Natural killer cell treated with Interleukin-12 subunit alpha and Interleukin-12 subunit beta and Interleukin-15 and Interleukin-18, amount 100 ng/mL, for 72 hours (primary cell): ENCODE measurements around the gene GRIA3. TPM values are rescaled to one million over a fixed set of nuclear protein-coding genes. Genes with fewer than 3 reads are reported as not detected.
"Not testable (repeated sequence)": the region's sequence is repeated elsewhere in the genome, so short reads cannot be mapped to it uniquely, and the experiment has no call there.

ENCODE experiments used
- ATAC-seq, 2 donors: fragments of 150-1000 bp; cut with Tn5 transposase in 1 of 2; sonication (Bioruptor Pico), chemical (Tn5 transposase) in 1 of 2; 2 replicates each; pipeline ENCODE4 v1.10.0; 2021
- DNase-seq: peaks from one replicate; pipeline ENCODE4 v3.0.0; 2022; ENCODE audit warnings: low spot score
- H3K27ac Mint-ChIP-seq, 2 donors: 1 replicate in 1 of 2; 2 replicates in 1 of 2; pipeline ENCODE4 v1.8.0; 2022; ENCODE audit warnings: mixed read lengths in 2 of 2, mild to moderate bottlenecking in 1 of 2, moderate library complexity in 1 of 2
- H3K27me3 Mint-ChIP-seq, 2 donors: 1 replicate in 1 of 2; 2 replicates in 1 of 2; pipeline ENCODE4 v1.8.0; 2022; ENCODE audit warnings: mixed read lengths in 2 of 2
- H3K36me3 Mint-ChIP-seq: one replicate; pipeline ENCODE4 v1.8.0; 2022; ENCODE audit warnings: mixed read lengths
- H3K4me1 Mint-ChIP-seq, 2 donors: 1 replicate in 1 of 2; 2 replicates in 1 of 2; pipeline ENCODE4 v1.8.0; 2022; ENCODE audit warnings: low read depth in 2 of 2, mixed read lengths in 2 of 2, mild to moderate bottlenecking in 1 of 2
- H3K4me3 Mint-ChIP-seq: one replicate; pipeline ENCODE4 v1.8.0; 2022; ENCODE audit warnings: mixed read lengths
- H3K9me3 Mint-ChIP-seq: 2 replicates; pipeline ENCODE4 v1.8.0; 2022; ENCODE audit warnings: mixed read lengths
- total RNA-seq, 2 donors: library from RNA; stranded (reverse); gene quantifications; one replicate each; pipeline ENCODE4 v1.2.3, GENCODE V29; 2022

The GRIA3 gene
- total RNA-seq, 2 donors from 2014 or later = not detected

DNA sequence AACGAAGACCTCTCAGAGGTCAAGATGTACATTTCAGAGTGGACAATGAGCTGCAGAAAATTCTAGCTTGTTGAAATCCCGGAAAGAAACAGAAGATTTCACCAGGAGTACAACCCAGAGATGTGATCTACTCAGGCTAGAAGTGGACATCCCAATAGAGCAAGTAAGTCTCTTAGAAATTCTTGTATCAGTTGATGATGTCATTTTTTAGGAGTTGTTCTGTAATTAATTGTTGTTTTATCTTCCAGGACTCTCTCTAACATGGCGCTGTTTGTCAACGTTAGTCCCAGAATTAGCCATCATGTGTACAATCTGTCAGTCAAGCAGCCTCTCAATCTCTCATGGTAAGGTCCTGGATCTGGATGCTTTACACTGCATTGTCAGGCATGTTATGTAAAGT, 174.4 kb downstream of the GRIA3 start:
- H3K36me3 Mint-ChIP-seq = no peaks in the 10 kb centered on the region
- H3K4me3 Mint-ChIP-seq = no peak overlapping the region
- H3K27me3 Mint-ChIP-seq = peaks cover 7 to 9% of the 10 kb centered on the region in 2 donors
- DNase-seq = no peak
- no peak overlapping the region for H3K27ac Mint-ChIP-seq
- no peak for ATAC-seq
- no peaks in the 10 kb centered on the region for H3K4me1 Mint-ChIP-seq
- H3K9me3 Mint-ChIP-seq = no peaks in the 10 kb centered on the region

DNA sequence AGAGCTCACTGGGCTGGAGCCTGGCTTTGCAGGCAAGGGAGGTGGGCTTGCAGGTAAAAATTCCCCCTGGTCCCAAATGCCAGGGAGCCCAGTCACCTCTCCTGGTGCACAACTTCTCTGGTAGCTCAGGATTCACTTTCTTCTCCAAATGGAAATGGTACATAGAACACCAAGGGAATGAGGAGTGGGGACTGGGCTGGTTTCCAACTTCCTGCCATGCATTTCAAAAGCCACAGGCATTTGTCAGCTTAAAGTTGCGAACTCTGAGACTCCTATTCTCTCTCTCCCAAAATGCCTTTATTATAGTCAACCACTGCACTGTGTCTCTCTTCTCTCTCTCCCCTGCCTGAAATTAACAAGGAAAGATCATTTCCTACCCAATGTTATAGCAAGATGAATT, 177.3 kb downstream of the GRIA3 start:
- no peak for ATAC-seq
- H3K27me3 Mint-ChIP-seq = peaks cover 12 to 13% of the 10 kb centered on the region in 2 donors
- H3K4me3 Mint-ChIP-seq = no peak overlapping the region
- peaks cover 2% of the 10 kb centered on the region for H3K9me3 Mint-ChIP-seq
- no peak for DNase-seq
- H3K4me1 Mint-ChIP-seq = no peaks in the 10 kb centered on the region
- no peaks in the 10 kb centered on the region for H3K36me3 Mint-ChIP-seq
- no peak overlapping the region for H3K27ac Mint-ChIP-seq

DNA sequence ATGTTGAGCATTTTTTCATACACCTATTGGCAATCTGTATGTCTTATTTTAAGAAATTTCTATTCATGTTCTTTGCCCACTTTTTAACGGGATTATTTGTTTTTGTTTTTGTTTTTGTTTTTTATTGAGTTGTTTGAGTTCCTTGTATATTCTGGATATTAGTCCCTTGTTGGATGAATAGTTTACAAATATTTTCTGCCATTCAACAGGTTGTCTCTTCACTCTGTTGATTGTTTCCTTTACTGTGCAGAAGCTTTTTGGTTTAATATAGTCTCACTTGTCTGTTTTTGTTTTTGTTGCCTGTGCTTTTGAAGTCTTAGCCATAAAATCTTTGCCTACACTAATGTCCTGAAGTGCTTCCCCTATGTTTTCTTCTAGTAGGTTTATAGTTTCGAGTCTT, 202.1 kb downstream of the GRIA3 start:
- not testable (repeated sequence) for H3K27me3 Mint-ChIP-seq, H3K4me3 Mint-ChIP-seq, ATAC-seq, H3K4me1 Mint-ChIP-seq, DNase-seq, H3K36me3 Mint-ChIP-seq, H3K27ac Mint-ChIP-seq
- peaks cover 11% of the 10 kb centered on the region for H3K9me3 Mint-ChIP-seq

DNA sequence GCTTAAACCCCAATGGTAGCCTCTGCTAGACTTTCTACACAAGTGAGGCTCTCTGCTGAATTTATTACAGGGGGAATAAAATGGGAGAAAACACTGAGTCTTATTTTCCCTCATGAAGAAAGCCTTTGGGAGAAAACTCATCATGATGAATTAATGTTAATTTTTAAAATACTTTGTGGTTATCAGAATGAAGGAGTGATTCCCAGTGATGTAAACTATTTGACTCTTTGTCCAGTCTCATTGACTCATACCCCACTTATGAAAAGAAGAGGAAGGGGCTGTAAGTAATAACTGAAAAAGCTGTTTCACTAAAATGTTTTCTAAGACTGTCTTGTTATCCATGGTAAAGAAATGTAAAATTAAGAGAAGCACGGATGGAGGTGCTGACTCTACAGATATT, 208.8 kb downstream of the GRIA3 start:
- Mint-ChIP-seq H3K9me3 (peaks cover 8% of the 10 kb centered on the region), H3K4me3 (no peak overlapping the region), H3K4me1 (no peaks in the 10 kb centered on the region), H3K36me3 (peaks cover 6% of the 10 kb centered on the region), H3K27ac (no peak overlapping the region), H3K27me3 (peaks cover 0 to 2% of the 10 kb centered on the region in 2 donors)
- ATAC-seq = no peak
- DNase-seq = no peak

DNA sequence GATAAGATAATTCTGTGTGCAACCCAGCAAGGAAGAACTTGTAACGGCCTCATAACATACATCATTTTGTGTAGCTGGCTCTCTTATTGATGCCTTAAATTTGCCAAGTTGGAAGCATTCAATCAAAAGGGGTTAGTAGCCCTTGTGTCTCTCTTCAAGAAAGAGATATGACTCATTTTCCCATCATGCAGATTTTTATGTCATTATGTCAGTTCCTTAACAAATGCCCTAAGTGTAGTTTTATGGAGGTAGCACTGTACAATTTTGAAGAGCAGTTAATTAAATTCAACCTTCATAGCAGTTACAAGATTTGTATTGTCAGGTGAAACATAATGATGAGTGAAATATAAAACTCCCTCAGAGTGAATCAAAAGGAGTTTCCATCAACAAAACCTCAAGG, 215.6 kb downstream of the GRIA3 start:
- H3K27me3 Mint-ChIP-seq = peaks cover 0 to 5% of the 10 kb centered on the region in 2 donors
- H3K9me3 Mint-ChIP-seq = no peaks in the 10 kb centered on the region
- H3K36me3 Mint-ChIP-seq = no peaks in the 10 kb centered on the region

DNA sequence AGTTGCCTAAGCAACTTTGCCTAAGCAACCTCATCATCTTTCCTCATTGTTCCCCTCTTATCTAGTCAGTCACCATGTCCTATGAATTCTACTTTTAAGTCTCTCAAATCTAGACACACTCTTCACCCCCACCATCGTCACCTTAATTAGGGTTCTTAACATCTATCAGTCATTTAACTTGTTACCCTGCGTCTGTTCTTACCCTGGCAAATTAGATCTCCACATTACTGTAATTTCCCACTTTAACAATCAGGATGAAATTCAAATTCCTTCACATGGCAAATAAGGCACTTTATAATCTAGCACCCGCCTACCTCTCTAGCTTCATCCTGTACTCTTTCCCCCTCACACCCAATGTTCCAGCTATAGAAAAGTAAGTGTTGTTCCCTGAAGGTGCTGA, 221.2 kb downstream of the GRIA3 start:
- Mint-ChIP-seq H3K9me3 (no peaks in the 10 kb centered on the region), H3K36me3 (no peaks in the 10 kb centered on the region), H3K4me3 (no peak overlapping the region), H3K27ac (no peak overlapping the region), H3K27me3 (peaks cover 6 to 15% of the 10 kb centered on the region in 2 donors), H3K4me1 (peaks cover 0 to 4% of the 10 kb centered on the region in 2 donors)
- ATAC-seq (no peak), DNase-seq (no peak)

More for the DNA sequence above, 215.6 kb downstream of the GRIA3 start:
- H3K4me1 Mint-ChIP-seq = no peaks in the 10 kb centered on the region
- ATAC-seq (no peak), DNase-seq (no peak)
- no peak overlapping the region for H3K27ac Mint-ChIP-seq
- H3K4me3 Mint-ChIP-seq = no peak overlapping the region

DNA sequence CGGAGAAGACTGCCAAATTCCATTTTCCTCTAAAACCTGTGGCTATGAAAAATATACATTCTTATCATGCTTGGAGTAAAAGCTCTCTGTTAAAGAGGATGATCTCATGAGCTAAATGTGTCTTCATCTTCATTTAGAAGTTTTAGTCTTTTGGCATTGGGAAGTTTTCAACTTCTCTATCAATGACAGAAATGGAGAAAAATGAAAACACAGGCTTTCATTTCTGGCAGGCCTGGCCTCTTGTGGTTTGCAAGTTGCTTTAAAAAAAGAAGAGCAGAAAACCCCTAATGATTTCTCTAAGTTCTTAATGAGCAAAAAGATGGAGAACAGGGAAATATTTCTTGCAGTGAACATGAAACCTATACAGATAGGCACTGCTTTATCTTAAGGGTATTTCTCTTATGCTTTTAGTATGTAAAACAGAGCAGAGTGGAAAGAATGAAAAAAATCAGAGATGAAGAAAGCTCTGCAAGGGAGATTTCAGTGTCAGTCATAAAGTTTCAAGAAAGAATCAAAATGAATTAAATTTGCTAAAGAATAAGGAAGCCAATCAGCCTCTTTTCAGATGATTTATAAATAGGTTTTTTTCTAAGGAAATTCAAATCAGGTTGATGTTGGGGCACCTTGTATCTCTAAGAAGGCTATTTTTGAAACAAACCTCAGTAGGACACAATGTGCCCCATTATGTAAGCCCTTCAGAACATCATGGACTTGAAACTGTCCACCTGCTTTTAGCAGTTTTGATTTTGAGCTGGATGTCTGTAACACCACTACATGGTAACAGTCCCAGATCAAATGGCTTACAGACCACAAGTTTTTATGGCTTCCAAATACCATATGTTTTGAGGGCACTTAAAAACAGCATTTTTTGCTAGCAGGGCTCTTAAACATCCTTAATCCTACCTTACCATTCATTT, 225.0 kb downstream of the GRIA3 start:
- ATAC-seq (no peak), DNase-seq (no peak)
- no peak overlapping the region for H3K27ac Mint-ChIP-seq
- H3K4me3 Mint-ChIP-seq = no peak overlapping the region
- H3K36me3 Mint-ChIP-seq = no peaks in the 10 kb centered on the region
- H3K4me1 Mint-ChIP-seq = peaks cover 0 to 9% of the 10 kb centered on the region in 2 donors
- no peaks in the 10 kb centered on the region for H3K9me3 Mint-ChIP-seq
- peaks cover 7 to 15% of the 10 kb centered on the region in 2 donors for H3K27me3 Mint-ChIP-seq

DNA sequence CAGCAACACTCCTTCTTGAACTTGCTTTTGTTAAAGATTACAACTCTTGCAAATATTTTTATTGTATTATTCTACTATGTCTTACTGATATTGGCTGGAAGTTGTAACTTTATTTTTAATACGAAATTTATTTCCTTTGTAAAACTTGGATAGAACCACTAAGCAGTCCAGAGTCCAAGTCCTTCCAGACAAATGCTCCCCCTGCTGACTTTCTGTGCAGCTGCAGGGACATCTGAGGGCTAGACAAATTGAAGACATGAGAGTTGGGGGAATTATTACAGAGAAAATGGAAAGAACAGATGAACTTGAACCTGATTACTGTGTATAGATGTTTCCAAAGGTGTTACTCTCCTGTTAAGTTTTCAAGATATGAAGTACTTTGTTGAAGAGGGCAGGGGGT, 238.8 kb downstream of the GRIA3 start:
- Mint-ChIP-seq H3K27ac (no peak overlapping the region), H3K36me3 (no peaks in the 10 kb centered on the region), H3K4me1 (no peaks in the 10 kb centered on the region), H3K27me3 (peaks cover 0 to 3% of the 10 kb centered on the region in 2 donors), H3K4me3 (no peak overlapping the region), H3K9me3 (no peaks in the 10 kb centered on the region)
- no peak for DNase-seq
- ATAC-seq = no peak

DNA sequence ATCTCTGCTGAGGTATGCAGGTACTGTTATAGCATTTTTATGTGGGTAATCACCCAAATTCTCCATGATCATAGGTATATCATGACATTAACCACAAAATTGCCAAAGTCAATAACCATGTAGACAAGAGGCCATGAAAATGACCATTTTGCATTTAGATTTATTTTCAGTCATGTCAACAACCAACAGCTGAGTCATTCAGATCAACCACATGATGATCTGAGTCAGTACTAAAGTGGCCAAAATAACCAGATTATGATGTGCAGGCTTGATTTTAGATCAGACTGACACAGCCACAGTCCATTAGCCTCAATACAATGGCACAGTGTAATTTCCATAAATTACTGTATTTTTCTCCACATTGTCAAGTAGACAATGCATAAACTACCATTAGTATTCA, 240.5 kb downstream of the GRIA3 start:
- ATAC-seq = no peak
- H3K36me3 Mint-ChIP-seq = no peaks in the 10 kb centered on the region
- peaks cover 0 to 3% of the 10 kb centered on the region in 2 donors for H3K27me3 Mint-ChIP-seq
- DNase-seq = no peak
- no peak overlapping the region for H3K27ac Mint-ChIP-seq
- no peaks in the 10 kb centered on the region for H3K9me3 Mint-ChIP-seq
- no peak overlapping the region for H3K4me3 Mint-ChIP-seq
- no peaks in the 10 kb centered on the region for H3K4me1 Mint-ChIP-seq

DNA sequence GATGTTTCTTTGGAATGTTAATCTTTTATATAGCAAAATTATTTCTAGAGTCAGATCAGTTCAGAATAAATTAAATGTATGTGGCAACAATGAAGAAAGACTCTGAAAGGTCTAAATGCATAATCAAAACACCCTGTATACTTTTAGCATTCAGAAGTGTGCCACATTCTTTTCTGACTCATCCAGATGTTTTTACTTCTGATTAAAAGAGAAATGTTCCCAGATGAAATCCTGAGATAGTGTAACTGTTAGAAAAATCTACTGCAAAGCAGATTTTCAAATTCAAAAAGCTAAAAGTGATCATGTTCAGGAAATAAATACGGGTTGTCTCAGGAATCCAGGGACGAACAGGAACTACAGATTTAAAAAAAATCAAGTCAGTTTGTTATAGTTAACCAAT, 241.4 kb downstream of the GRIA3 start:
- ATAC-seq = no peak
- Mint-ChIP-seq H3K36me3 (no peaks in the 10 kb centered on the region), H3K4me1 (no peaks in the 10 kb centered on the region), H3K9me3 (no peaks in the 10 kb centered on the region), H3K27ac (no peak overlapping the region), H3K4me3 (no peak overlapping the region), H3K27me3 (peaks cover 0 to 3% of the 10 kb centered on the region in 2 donors)
- DNase-seq = no peak

DNA sequence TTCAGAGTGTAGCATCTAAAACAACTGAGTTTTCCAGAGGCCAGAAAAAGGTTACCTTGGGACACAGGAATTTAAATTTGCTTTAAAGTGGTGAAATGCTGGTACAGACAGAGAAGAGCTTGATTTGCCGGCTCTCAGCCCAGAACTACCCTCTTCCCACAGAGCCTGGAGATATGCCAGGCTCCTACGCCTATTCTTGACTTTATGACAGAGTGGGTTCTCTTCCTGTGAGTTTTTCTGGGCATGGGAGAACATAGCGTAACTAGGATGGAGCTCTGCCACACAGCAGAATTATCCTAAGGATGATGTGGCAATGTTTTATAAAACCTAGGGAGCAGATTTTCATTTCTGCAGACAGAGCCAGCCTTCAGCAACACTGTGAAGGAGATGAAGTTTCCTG, 241.8 kb downstream of the GRIA3 start:
- no peaks in the 10 kb centered on the region for H3K9me3 Mint-ChIP-seq
- no peaks in the 10 kb centered on the region for H3K36me3 Mint-ChIP-seq
- no peak overlapping the region for H3K4me3 Mint-ChIP-seq
- H3K27ac Mint-ChIP-seq = no peak overlapping the region
- ATAC-seq (no peak), DNase-seq (no peak)
- no peaks in the 10 kb centered on the region for H3K4me1 Mint-ChIP-seq
- H3K27me3 Mint-ChIP-seq = peaks cover 0 to 4% of the 10 kb centered on the region in 2 donors

DNA sequence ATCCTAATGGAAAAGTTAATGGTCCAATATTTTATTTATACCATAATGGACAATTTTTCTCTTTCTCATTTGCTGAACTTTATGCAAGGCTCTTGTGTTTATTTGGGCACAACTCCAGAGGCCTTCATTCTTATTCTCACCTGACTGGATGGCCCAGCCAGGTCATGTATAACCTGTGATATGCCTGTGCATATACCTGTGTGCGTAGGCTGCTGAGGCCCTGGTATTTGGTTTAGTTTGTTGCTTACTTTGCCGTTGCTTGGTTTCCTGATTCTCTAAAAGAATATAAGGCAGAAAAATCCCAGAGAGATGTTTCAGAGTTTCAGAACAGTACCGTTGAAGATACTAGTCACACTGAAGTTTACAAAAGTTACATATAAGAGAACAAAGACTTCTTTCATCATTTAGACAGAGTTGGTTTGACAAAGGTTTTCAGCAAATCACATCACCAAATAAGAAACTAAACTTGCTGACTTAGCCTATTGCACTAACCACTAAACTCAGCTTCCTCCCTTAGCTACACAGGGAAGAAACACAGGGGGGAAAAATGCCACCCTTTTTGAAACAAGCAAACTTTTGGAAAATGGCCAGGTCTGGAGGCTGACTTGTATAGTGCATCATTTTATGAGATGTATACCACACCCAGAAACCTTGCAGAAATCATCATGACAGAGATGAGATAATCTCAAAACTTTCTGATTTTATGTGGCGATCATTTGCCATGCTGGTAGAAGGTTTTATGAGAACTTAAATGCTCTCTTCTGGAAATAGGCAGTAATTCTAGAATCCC, 248.5 kb downstream of the GRIA3 start:
- no peak for ATAC-seq
- H3K27me3 Mint-ChIP-seq = peaks cover 0 to 7% of the 10 kb centered on the region in 2 donors

DNA sequence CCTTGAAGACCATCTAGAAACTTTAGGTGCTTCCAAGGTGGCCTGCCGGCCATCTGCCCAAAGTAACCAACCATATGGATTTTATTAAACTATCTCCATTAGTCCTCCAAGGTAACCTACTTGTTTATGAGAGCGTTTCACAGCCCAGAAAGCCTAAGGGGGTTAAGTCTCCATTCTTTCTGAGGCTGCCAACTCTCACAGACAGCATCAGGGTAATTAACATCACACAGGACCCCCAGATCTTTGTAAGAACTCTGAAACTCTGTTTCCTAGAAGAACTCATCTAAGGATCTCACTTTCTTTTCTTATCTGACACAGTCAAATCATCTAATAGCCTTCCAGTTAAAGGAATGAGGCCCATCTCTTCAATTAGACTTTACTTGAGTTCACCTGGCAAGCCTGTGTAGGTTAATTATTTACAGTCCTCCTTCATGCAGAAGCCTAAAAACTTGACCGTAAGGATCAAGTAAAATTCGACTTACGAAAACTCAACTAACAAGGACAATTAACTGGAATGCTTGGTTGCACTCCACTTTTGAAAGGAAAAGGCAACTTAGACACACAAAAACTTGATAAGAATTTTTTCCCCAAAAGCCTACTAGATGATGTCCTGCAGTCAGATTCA, 252.5 kb downstream of the GRIA3 start:
- Mint-ChIP-seq H3K4me3 (no peak overlapping the region), H3K9me3 (no peaks in the 10 kb centered on the region), H3K27me3 (peaks cover 0 to 6% of the 10 kb centered on the region in 2 donors), H3K36me3 (no peaks in the 10 kb centered on the region), H3K27ac (no peak overlapping the region), H3K4me1 (no peaks in the 10 kb centered on the region)
- no peak for ATAC-seq
- DNase-seq = no peak

More for the DNA sequence above, 248.5 kb downstream of the GRIA3 start:
- H3K36me3 Mint-ChIP-seq = no peaks in the 10 kb centered on the region
- DNase-seq = no peak
- H3K4me3 Mint-ChIP-seq = no peak overlapping the region
- H3K9me3 Mint-ChIP-seq = no peaks in the 10 kb centered on the region
- no peaks in the 10 kb centered on the region for H3K4me1 Mint-ChIP-seq
- H3K27ac Mint-ChIP-seq = no peak overlapping the region

DNA sequence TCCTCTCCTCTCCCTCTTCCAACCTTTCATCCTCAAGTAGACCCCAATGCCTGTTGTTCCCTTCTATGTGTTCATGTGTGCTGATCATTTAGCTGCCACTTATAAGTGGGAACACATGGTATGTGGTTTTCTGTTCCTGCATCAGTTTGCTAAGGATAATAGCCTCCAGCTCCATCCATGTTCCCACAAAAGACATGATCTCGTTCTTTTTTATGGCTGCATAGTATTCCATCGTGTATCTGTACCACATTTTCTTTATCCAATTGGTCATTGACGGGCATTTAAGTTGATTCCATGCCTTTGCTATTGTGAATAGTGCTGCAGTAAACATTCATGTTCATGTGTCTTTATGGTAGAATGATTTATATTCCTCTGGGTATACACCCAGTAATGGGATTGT, 255.8 kb downstream of the GRIA3 start:
- H3K36me3 Mint-ChIP-seq, H3K27me3 Mint-ChIP-seq, H3K4me3 Mint-ChIP-seq, H3K4me1 Mint-ChIP-seq, H3K9me3 Mint-ChIP-seq, DNase-seq, ATAC-seq, H3K27ac Mint-ChIP-seq: not testable (repeated sequence)
